VCaP (cell line): ENCODE results near the gene FBXO7.

ENCODE experiments used
- H3K27ac ChIP-seq: fragments of 450-650 bp; 2 replicates; pipeline ENCODE4 v1.5.1; 2017
- TF ChIP-seq, protein P1 (sequence below): fragments of 450-650 bp; conservative IDR thresholded peaks from 2 replicates; pipeline ENCODE4 v1.5.1; 2017; ENCODE audit warnings: mild to moderate bottlenecking, moderate library complexity

Gene FBXO7

DNA sequence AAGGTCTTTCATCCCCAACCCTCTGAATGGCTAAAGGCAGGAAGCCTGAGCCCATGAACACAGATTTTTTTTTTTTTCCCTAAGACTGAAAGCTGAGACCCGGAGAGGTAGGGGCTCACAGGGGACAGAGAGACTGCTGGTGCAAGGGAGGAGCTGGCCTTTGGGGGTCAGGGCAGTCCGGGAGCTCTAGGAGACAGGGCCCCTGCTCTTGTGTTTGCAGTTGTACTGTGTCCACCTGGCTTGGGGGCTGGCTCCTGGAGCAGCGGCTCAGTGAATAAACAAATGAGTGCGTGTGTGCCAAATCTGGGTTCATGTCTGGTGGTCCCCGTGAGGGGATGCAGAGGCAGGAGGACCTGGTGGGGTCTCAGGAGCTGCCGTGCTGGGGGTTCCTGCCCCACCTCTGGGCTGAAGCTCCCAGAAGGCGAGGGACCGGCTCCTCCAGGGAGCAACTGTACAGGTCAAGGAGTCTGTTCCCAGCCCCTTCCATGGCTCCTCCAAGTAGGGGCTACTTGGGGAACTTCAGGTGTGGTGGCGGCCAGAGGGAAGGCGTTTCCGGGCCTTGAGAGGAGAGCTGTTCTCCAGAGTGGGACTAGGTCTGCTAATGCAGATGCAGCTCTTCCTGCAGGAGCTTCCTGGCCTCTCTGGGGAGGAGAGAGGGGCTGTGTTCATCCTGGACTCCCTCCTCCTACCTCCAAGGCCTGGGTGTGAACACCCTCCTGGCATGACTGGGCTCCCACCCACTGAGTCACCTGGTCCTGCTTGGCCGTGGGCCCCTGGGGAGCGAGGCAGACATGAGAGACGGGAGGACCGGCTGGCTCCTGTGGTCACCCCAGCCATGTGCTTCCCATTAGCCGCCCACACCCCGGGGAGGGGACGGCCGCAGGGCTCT, 57.6 kb downstream of the FBXO7 start:
- H3K27ac ChIP-seq = no peak overlapping the region
- TF ChIP-seq, protein P1, sequence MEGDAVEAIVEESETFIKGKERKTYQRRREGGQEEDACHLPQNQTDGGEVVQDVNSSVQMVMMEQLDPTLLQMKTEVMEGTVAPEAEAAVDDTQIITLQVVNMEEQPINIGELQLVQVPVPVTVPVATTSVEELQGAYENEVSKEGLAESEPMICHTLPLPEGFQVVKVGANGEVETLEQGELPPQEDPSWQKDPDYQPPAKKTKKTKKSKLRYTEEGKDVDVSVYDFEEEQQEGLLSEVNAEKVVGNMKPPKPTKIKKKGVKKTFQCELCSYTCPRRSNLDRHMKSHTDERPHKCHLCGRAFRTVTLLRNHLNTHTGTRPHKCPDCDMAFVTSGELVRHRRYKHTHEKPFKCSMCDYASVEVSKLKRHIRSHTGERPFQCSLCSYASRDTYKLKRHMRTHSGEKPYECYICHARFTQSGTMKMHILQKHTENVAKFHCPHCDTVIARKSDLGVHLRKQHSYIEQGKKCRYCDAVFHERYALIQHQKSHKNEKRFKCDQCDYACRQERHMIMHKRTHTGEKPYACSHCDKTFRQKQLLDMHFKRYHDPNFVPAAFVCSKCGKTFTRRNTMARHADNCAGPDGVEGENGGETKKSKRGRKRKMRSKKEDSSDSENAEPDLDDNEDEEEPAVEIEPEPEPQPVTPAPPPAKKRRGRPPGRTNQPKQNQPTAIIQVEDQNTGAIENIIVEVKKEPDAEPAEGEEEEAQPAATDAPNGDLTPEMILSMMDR = no peak

DNA sequence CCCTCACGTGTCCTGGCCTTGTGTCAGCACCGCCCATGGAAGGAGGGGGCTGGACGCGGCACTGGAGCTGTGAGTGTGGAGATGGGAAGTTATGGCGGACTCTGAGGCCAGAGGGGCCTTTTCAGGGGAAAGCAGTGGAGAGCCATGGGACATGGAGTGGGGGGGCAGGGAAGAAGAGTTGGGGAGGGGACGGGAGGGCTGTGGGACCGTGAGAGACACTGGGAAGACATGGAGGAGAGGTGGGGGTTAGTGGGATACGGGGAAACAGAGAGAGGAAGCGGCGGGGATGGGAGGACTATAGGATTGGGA, 58.2 kb downstream of the FBXO7 start:
- TF ChIP-seq, protein P1 = no peak
- no peak overlapping the region for H3K27ac ChIP-seq

DNA sequence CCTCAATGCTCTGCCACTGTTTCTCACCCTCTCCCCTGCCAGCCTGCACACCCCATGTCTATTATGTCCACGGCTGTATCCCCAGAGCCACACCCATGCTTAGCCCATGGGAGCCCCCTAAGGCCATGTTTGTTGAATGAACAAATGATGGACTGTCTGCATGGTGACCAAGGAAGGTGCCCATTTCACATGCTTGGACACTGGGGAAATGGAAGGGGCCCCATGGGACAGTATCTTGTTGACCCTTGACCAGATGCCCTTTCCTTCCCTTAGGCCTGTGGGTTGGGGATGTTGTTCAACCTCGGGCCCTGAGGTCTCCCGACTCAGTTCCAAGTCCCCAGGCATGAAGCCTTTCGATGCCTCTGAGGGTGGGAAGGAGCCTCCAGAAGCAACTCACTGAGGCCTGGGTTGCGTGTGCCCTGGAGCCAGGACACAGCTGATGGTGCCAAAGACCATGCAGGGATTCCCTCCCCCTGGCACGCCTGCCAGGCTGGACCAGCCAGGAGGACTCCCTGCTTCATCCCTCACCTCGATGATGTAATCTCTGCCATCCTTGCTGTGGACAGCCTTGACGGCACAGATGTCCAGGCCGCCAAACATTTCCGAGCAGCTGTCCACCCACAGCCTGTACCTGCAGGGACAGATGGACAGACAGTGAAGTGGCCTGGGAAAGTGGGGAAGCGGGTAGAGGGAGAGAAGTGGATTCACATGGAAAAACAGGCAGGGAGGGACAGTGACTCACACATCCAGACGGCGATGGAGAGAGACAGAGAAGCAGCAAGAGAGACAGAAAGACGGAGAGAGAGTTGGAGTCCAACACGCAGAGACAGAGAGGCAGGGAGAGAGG, 58.9 kb downstream of the FBXO7 start:
- no peak overlapping the region for H3K27ac ChIP-seq
- TF ChIP-seq, protein P1 = no peak

DNA sequence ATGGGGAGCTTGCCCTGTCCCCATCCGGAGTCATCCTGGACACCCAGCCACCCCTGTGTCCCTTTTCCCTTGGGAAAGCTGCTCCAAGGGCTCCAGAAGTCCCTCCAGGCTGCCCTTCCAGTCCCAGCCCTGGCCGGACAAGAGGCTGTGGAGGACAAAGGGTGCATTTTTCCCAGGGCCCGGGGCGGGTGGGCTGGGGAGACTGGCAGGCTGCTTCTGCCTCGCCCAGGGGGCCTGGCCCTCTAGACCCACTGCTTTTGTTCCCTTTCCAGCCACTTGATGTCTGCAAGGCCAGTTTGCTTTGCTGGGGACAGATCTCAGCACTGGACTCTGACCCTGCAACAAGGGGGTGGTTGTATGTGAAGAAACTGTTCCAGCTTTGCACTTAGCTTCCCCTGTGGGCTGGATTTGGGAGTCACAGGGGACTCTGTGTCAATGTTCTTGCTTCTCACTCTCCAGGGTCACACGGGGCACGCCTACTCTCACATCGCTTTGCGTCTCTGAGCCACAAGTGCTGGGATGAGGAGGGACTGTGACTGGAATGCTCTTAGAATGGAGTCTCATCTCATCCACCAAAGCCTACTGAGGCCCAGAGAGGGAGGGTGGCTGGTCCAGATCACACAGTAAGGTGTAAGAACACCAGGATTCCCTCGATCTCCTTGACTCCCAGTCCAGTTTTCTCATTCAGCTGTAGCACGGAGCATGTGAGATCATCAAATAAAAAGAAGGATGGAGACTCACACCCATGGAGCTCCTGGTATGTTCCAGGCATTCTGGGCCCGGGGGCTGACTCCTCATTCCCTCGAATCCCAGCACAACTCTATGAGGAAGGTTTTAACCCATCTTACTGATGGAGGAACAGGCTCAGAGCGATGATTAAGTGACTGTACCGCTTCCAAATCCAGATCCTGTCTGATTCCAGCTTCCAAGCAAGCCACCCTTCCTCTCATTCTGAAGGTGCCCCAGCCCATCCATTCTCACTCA, 59.9 kb downstream of the FBXO7 start:
- TF ChIP-seq, protein P1 = no peak

DNA sequence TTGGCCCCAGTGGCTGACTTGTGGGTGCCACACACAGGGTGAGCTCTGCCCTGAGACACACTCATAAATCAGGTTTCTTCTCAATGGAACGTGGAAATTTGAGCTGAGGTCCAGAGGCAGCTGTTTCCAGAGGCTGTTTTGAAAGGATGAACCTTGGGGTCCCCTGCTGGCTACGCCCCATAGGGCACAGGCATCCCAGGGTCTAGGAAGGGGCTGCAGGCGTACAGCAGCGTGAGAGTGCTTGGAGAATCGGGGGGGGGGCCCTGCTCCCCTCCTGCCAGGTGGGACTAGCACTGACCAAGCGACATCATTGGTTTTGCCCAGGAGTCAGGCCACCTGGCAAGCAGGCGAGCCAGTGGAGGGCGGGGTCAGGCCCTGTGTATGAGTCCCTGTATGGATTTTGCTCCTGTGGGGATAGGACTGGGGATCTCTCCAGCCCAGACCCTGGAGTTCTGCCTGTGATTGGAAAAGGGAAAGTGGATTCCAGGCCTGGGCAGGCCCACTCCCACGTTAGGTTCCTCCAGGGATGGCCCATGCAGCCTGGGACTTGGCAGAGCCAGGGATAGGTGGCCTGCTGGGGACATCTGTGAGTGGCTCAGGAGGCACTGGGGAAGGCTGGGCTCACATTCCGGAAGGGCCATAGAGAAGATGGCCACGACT, 61.0 kb downstream of the FBXO7 start:
- H3K27ac ChIP-seq = no peak overlapping the region
- TF ChIP-seq, protein P1 = no peak

More for the DNA sequence above, 59.9 kb downstream of the FBXO7 start:
- H3K27ac ChIP-seq = no peak overlapping the region

DNA sequence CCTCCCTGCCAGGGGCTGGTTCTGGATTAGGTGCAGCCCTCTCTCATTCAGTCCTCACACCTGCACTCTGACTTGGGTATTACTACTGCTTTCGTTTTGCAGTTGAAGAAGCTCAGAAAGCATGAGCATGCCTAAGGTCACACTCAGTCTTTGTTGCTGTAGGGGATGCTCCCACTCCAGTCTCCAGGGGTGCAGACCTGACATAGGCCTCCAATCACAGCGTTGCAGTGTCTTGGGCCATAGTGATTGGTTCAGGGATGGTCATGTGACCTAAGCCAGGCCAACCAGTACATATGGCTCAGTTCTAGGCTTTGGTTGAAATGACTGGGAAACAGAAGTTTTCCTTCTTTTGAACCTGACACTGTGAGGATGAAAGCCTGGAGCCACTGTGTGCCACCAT, 61.7 kb downstream of the FBXO7 start:
- H3K27ac ChIP-seq = no peak overlapping the region
- TF ChIP-seq, protein P1 = no peak
